ENCODE data around the gene PARP12.

Gene PARP12

DNA sequence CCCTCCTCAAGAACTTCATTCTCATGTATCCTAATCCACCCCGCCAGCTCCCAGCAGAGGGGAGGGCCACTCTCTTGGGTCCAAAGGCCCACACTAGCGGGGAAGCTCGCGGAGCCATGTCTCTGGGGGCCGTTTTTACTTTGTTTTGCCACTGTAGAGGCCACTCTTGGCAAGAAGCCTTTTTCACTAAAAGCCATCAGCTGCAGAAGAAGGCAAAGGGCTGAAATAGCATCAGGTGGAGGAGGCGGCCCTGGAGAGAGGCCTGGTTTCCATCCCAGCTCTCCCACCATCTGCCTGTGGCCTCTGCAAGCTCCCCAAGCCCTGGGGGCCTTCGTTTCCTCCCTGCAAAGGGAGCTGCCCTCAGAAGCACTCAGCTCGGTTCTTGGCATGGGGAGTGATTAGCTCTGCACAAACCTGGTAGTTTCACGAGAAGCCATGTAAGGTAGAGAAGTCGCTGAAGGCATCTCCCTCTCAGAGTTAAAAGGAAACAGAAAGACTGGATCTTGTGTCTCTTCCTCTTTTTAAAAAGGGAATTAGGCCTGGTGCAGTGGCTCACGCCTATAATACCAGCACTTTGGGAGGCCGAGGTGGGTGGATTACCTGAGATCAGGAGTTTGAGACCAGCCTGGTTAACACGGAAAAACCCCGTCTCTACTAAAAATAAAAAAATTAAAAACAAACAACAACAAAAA, 70.3 kb downstream of the PARP12 start:
- H4K20me1 ChIP-seq (ENCODE audit: insufficient read depth, low read length), result no peaks in the 10 kb centered on the region
- no peaks in the 10 kb centered on the region for H3K36me3 ChIP-seq (ENCODE audit: insufficient read depth, low read length)
- H3K9me2 ChIP-seq (ENCODE audit: low read depth, low read length), result no peaks in the 10 kb centered on the region
- TF ChIP-seq EZH2 (IDR thresholded peaks at IDR 0.05; ENCODE audit: borderline replicate concordance, low read length), result no peak
- TF ChIP-seq, protein P1, sequence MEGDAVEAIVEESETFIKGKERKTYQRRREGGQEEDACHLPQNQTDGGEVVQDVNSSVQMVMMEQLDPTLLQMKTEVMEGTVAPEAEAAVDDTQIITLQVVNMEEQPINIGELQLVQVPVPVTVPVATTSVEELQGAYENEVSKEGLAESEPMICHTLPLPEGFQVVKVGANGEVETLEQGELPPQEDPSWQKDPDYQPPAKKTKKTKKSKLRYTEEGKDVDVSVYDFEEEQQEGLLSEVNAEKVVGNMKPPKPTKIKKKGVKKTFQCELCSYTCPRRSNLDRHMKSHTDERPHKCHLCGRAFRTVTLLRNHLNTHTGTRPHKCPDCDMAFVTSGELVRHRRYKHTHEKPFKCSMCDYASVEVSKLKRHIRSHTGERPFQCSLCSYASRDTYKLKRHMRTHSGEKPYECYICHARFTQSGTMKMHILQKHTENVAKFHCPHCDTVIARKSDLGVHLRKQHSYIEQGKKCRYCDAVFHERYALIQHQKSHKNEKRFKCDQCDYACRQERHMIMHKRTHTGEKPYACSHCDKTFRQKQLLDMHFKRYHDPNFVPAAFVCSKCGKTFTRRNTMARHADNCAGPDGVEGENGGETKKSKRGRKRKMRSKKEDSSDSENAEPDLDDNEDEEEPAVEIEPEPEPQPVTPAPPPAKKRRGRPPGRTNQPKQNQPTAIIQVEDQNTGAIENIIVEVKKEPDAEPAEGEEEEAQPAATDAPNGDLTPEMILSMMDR (IDR thresholded peaks at IDR 0.05; ENCODE audit: low read length), result no peak
- H3K4me1 ChIP-seq (ENCODE audit: insufficient read depth, low read length, severe bottlenecking), result no peaks in the 10 kb centered on the region
- no peak overlapping the region for H2AFZ ChIP-seq (ENCODE audit: low read length)
- no peak overlapping the region for H3K9ac ChIP-seq (ENCODE audit: low read length)
- H3K79me2 ChIP-seq (ENCODE audit: insufficient read depth, low read length), result no peaks in the 10 kb centered on the region
- no peaks in the 10 kb centered on the region for H3F3A ChIP-seq (ENCODE audit: insufficient read depth, low read length)
- H3K4me2 ChIP-seq (ENCODE audit: low read length), result no peak overlapping the region
- no peak overlapping the region for H3K4me3 ChIP-seq (ENCODE audit: low read depth, low read length, poor library complexity, severe bottlenecking)
- no peak overlapping the region for H3K27ac ChIP-seq (ENCODE audit: low read depth, low read length, poor library complexity, severe bottlenecking)
- H3K27me3 ChIP-seq (ENCODE audit: insufficient read depth, low read length), result peaks cover 14% of the 10 kb centered on the region; the same call in 1 of the 2 replicates
- no peaks in the 10 kb centered on the region for H3K9me3 ChIP-seq (ENCODE audit: low read length)

- no peak overlapping the region for H3K27ac ChIP-seq (ENCODE audit: low read depth, low read length, poor library complexity, severe bottlenecking)
- no peak overlapping the region for H2AFZ ChIP-seq (ENCODE audit: low read length)
- H3K79me2 ChIP-seq (ENCODE audit: insufficient read depth, low read length), result no peaks in the 10 kb centered on the region
- no peaks in the 10 kb centered on the region for H3K4me1 ChIP-seq (ENCODE audit: insufficient read depth, low read length, severe bottlenecking)
- H3K4me2 ChIP-seq (ENCODE audit: low read length), result no peak overlapping the region
- H3K9ac ChIP-seq (ENCODE audit: low read length), result no peak overlapping the region
- H3K9me3 ChIP-seq (ENCODE audit: low read length), result no peaks in the 10 kb centered on the region
- peaks cover 14% of the 10 kb centered on the region; the same call in 1 of the 2 replicates for H3K27me3 ChIP-seq (ENCODE audit: insufficient read depth, low read length)
- no peaks in the 10 kb centered on the region for H4K20me1 ChIP-seq (ENCODE audit: insufficient read depth, low read length)
- H3F3A ChIP-seq (ENCODE audit: insufficient read depth, low read length), result no peaks in the 10 kb centered on the region
- H3K9me2 ChIP-seq (ENCODE audit: low read depth, low read length), result no peaks in the 10 kb centered on the region
- no peaks in the 10 kb centered on the region for H3K36me3 ChIP-seq (ENCODE audit: insufficient read depth, low read length)
- no peak for TF ChIP-seq EZH2 (IDR thresholded peaks at IDR 0.05; ENCODE audit: borderline replicate concordance, low read length)
- TF ChIP-seq, protein P1 (IDR thresholded peaks at IDR 0.05; ENCODE audit: low read length), result no peak
- H3K4me3 ChIP-seq (ENCODE audit: low read depth, low read length, poor library complexity, severe bottlenecking), result no peak overlapping the region
These were observed 70.8 kb downstream of the PARP12 start for GRCh38 chr7:139991911-139992310.

GRCh38 chr7:139991269-139991666, 71.5 kb downstream of the PARP12 start:
- peaks cover 14% of the 10 kb centered on the region; the same call in 1 of the 2 replicates for H3K27me3 ChIP-seq (ENCODE audit: insufficient read depth, low read length)
- H3K79me2 ChIP-seq (ENCODE audit: insufficient read depth, low read length), result no peaks in the 10 kb centered on the region
- TF ChIP-seq, protein P1 (IDR thresholded peaks at IDR 0.05; ENCODE audit: low read length), result no peak
- no peak for TF ChIP-seq EZH2 (IDR thresholded peaks at IDR 0.05; ENCODE audit: borderline replicate concordance, low read length)
- H3K4me3 ChIP-seq (ENCODE audit: low read depth, low read length, poor library complexity, severe bottlenecking), result no peak overlapping the region
- H3K9me3 ChIP-seq (ENCODE audit: low read length), result no peaks in the 10 kb centered on the region
- no peak overlapping the region for H3K9ac ChIP-seq (ENCODE audit: low read length)
- H3F3A ChIP-seq (ENCODE audit: insufficient read depth, low read length), result no peaks in the 10 kb centered on the region
- no peak overlapping the region for H3K27ac ChIP-seq (ENCODE audit: low read depth, low read length, poor library complexity, severe bottlenecking)
- H3K4me2 ChIP-seq (ENCODE audit: low read length), result no peak overlapping the region
- H3K4me1 ChIP-seq (ENCODE audit: insufficient read depth, low read length, severe bottlenecking), result no peaks in the 10 kb centered on the region
- no peak overlapping the region for H2AFZ ChIP-seq (ENCODE audit: low read length)
- H3K9me2 ChIP-seq (ENCODE audit: low read depth, low read length), result no peaks in the 10 kb centered on the region
- H3K36me3 ChIP-seq (ENCODE audit: insufficient read depth, low read length), result no peaks in the 10 kb centered on the region
- no peaks in the 10 kb centered on the region for H4K20me1 ChIP-seq (ENCODE audit: insufficient read depth, low read length)
